SK-N-SH (cell line): Measurements from ENCODE around the gene SLC23A1. TPM values are rescaled to one million over a fixed set of nuclear protein-coding genes. Genes with fewer than 3 reads are reported as not detected.

Experiments used
- CTCF ChIA-PET: fragments of 300-600, 350-600 bp; formaldehyde crosslinking; extraction: SDS; loops from one replicate; lab custom pipeline; 2021; lab: Yijun Ruan, JAX
- POLR2A ChIA-PET: fragments of 350-600 bp; sonication (Branson Sonifier 250); formaldehyde crosslinking; extraction: SDS; loops from one replicate; lab custom pipeline; 2020; ENCODE audit warnings: antibody characterized with exemption, inconsistent platforms; lab: Yijun Ruan, JAX
- DNase-seq: peaks from one replicate; pipeline ENCODE4 v3.0.0; 2012
- H2AFZ ChIP-seq: fragments of 200-600 bp; sonication (generic); 2 replicates; pipeline ENCODE4 v1.8.1; 2016; ENCODE audit warnings: antibody characterized with exemption, mild to moderate bottlenecking, low read depth
- H3F3A ChIP-seq: fragments of 200-600 bp; sonication (generic); replicated peaks from 2 replicates; pipeline ENCODE3; 2016; ENCODE audit warnings: antibody characterized with exemption, mild to moderate bottlenecking; ENCODE audit not compliant: insufficient read depth
- H3K27ac ChIP-seq, 2 experiments: fragments of 200-500 bp in 1 of 2; fragments of 200-600 bp in 1 of 2; sonication (Bioruptor generic) in 1 of 2; sonication (generic), shearing (Covaris generic) in 1 of 2; 2 replicates each; pipeline versions ENCODE4 v1.5.1 to v1.6.1; 2014 to 2016; ENCODE audit warnings: low read depth in 2 of 2, inconsistent platforms in 1 of 2, low read length in 1 of 2, mild to moderate bottlenecking in 1 of 2, mixed read lengths in 1 of 2
- H3K27me3 ChIP-seq: fragments of 200-600 bp; sonication (generic), shearing (Covaris generic); 2 replicates; pipeline ENCODE4 v1.6.1; 2016; ENCODE audit warnings: mixed run types; ENCODE audit not compliant: insufficient read depth
- H3K36me3 ChIP-seq, 2 experiments: fragments of 200-500 bp in 1 of 2; fragments of 200-600 bp in 1 of 2; sonication (Bioruptor generic) in 1 of 2; sonication (generic) in 1 of 2; replicated peaks in 1 of 2; 2 replicates each; pipeline versions ENCODE3 to v1.5.1; 2014 to 2016; ENCODE audit warnings: low read length in 1 of 2, mild to moderate bottlenecking in 1 of 2; ENCODE audit not compliant: insufficient read depth in 2 of 2, control insufficient read depth in 1 of 2
- H3K4me1 ChIP-seq, 2 experiments: fragments of 200-500 bp in 1 of 2; fragments of 200-600 bp in 1 of 2; sonication (Bioruptor generic) in 1 of 2; sonication (generic), shearing (Covaris generic) in 1 of 2; 2 replicates each; pipeline versions ENCODE4 v1.5.1 to v1.6.1; 2014 to 2016; ENCODE audit warnings: low read depth in 1 of 2, low read length in 1 of 2, mixed run types in 1 of 2; ENCODE audit not compliant: insufficient read depth in 2 of 2, control insufficient read depth in 1 of 2
- H3K4me2 ChIP-seq: fragments of 200-600 bp; sonication (generic), shearing (Covaris generic); 2 replicates; pipeline ENCODE4 v1.6.1; 2017; ENCODE audit warnings: mixed run types
- H3K4me3 ChIP-seq, 2 experiments: fragments of 200-500 bp in 1 of 2; fragments of 200-600 bp in 1 of 2; sonication (Bioruptor generic) in 1 of 2; sonication (generic), shearing (Covaris generic) in 1 of 2; 2 replicates each; pipeline versions ENCODE4 v1.5.1 to v1.8.1; 2014 to 2016; ENCODE audit warnings: low read depth in 2 of 2, inconsistent platforms in 1 of 2, low read length in 1 of 2, mild to moderate bottlenecking in 1 of 2, mixed read lengths in 1 of 2, moderate library complexity in 1 of 2
- H3K79me2 ChIP-seq: fragments of 200-600 bp; sonication (generic); 2 replicates; pipeline ENCODE4 v1.8.1; 2017; ENCODE audit warnings: mild to moderate bottlenecking; ENCODE audit not compliant: insufficient read depth
- H3K9ac ChIP-seq: fragments of 200-600 bp; sonication (generic); 2 replicates; pipeline ENCODE4 v1.6.1; 2017; ENCODE audit warnings: mixed run types
- H3K9me2 ChIP-seq: fragments of 200-600 bp; sonication (generic); 2 replicates; pipeline ENCODE4 v1.6.1; 2017; ENCODE audit warnings: mixed run types
- H3K9me3 ChIP-seq: fragments of 200-600 bp; sonication (generic); 2 replicates; pipeline ENCODE4 v1.6.1; 2017; ENCODE audit warnings: mixed run types, mild to moderate bottlenecking, moderate library complexity
- H4K20me1 ChIP-seq: fragments of 200-600 bp; sonication (generic); 2 replicates; pipeline ENCODE4 v1.6.1; 2017; ENCODE audit warnings: mild to moderate bottlenecking, mixed run types; ENCODE audit not compliant: insufficient read depth
- ELF1 ChIP-seq: IDR thresholded peaks from 2 replicates; pipeline ENCODE4 v1.4.0; 2012
- EP300 ChIP-seq, 2 experiments: IDR thresholded peaks; 2 replicates each; pipeline versions ENCODE4 v1.4.0 to v1.6.1; 2012; ENCODE audit warnings: borderline replicate concordance in 1 of 2, low read depth in 1 of 2, low read length in 1 of 2
- EZH2phosphoT487 ChIP-seq: fragments of 200-600 bp; sonication (generic); IDR thresholded peaks from 2 replicates; pipeline ENCODE4 v1.6.1; 2017; ENCODE audit warnings: low read depth, mixed run types, mild to moderate bottlenecking, antibody characterized with exemption, moderate library complexity, borderline replicate concordance
- FOSL2 ChIP-seq: IDR thresholded peaks from 2 replicates; pipeline ENCODE4 v1.4.0; 2012; ENCODE audit warnings: low read depth, mild to moderate bottlenecking, moderate library complexity, borderline replicate concordance
- FOXM1 ChIP-seq: IDR thresholded peaks from 2 replicates; pipeline ENCODE4 v1.4.0; 2012; ENCODE audit warnings: low read depth, mild to moderate bottlenecking
- GABPA ChIP-seq: IDR thresholded peaks from 2 replicates; pipeline ENCODE4 v1.4.0; 2012; ENCODE audit warnings: low read depth, mild to moderate bottlenecking
- GATA2 ChIP-seq: sonication (generic); formaldehyde crosslinking; IDR thresholded peaks from 2 replicates; pipeline ENCODE4 v1.5.0; 2020; ENCODE audit warnings: mild to moderate bottlenecking, missing genetic modification reagents
- MEF2A ChIP-seq: IDR thresholded peaks from 2 replicates; pipeline ENCODE4 v1.4.0; 2012; ENCODE audit warnings: low read depth, borderline replicate concordance
- NRF1 ChIP-seq: IDR thresholded peaks from 2 replicates; pipeline ENCODE4 v1.6.1; 2012; ENCODE audit warnings: low read depth, mild to moderate bottlenecking, low read length
- REST ChIP-seq: IDR thresholded peaks from 2 replicates; pipeline ENCODE4 v1.6.1; 2012; ENCODE audit warnings: mild to moderate bottlenecking, low read depth, low read length, moderate library complexity
- RFX5 ChIP-seq: IDR thresholded peaks from 2 replicates; pipeline ENCODE4 v1.6.1; 2012; ENCODE audit warnings: mild to moderate bottlenecking, improper control_type of control experiment, low read length
- RXRA ChIP-seq: IDR thresholded peaks from 2 replicates; pipeline ENCODE4 v1.4.0; 2012; ENCODE audit warnings: low read depth, mild to moderate bottlenecking, borderline replicate concordance
- SMC3 ChIP-seq: IDR thresholded peaks from 2 replicates; pipeline ENCODE4 v1.6.1; 2012; ENCODE audit warnings: low read depth, low read length, improper control_type of control experiment
- TAF1 ChIP-seq: IDR thresholded peaks from 2 replicates; pipeline ENCODE4 v1.6.1; 2012; ENCODE audit warnings: low read depth, mild to moderate bottlenecking, low read length, moderate library complexity, borderline replicate concordance
- USF1 ChIP-seq: IDR thresholded peaks from 2 replicates; pipeline ENCODE4 v1.4.0; 2012; ENCODE audit warnings: low read depth, borderline replicate concordance
- ZBTB33 ChIP-seq: IDR thresholded peaks from 2 replicates; pipeline ENCODE4 v1.4.0; 2012; ENCODE audit warnings: low read depth, borderline replicate concordance
- WGBS: methylation state at CpG from one replicate; pipeline ENCODE4 v1.1.6; 2017; ENCODE audit warnings: low lambda C conversion rate; 5-methylcytosine and 5-hydroxymethylcytosine counted together
- polyA plus RNA-seq, 3 experiments: library from polyadenylated mRNA; depleted of rRNA; stranded (reverse); fragments of >200 nt; gene quantifications; 2 replicates each; pipeline ENCODE4 v1.2.3, GENCODE V29; 2012

SLC23A1 gene
- polyA plus RNA-seq, 1 of the 3 experiments (the other 2 are of a cell fraction), result not detected

DNA sequence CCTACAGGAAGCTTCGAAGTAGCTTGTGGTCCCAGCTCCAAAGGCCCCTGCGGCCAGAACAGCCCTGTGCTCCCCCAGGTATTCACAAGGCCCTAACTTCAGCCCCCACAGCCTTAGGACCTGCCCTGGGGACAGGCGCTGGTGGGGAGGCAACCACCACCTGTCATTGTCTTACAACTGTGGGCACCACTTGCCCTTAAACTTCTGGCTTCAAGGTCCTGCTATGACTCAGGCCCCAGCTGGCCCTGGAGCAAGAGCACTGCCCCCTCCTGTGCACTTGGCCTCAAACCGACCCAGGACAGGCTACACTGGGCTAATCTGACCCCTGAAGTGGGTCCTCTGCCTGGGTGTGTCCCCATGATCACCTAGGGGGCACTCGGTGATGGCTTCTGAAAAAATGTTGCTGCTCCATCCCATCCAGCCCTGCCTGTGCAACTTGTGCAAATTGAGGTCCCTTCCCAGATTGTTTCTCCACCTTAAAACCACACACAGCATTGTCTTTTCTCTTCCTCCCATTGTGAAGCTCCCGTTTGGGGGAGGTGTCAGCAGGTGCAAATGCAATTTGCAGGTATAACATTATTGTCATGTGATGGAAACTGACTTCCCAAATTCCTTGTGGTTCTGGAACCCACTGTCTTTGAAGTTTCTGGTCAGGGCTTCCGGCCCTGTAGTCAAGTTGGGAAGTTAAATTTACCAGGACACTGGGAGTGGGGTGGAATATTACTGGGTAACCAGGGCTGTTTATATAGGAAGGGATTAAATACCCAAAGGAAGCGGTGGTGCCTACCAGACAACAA lies 12.9 kb upstream of the SLC23A1 start:
- no peak for DNase-seq
- TF ChIP-seq EP300 (IDR thresholded peaks at IDR 0.05; ENCODE audit: borderline replicate concordance in 1 of 2, low read depth in 1 of 2, low read length in 1 of 2) (no peak), FOSL2 (peak; percentile 18; the same call in 1 of the 2 replicates)
- Histone ChIP-seq H3K4me2 (no peak overlapping the region), H3K27ac (no peak overlapping the region), H2AFZ (no peak overlapping the region), H3K9me2 (no peaks in the 10 kb centered on the region), H4K20me1 (no peaks in the 10 kb centered on the region), H3K4me1 (peaks cover 0 to 3% of the 10 kb centered on the region in 2 experiments; a peak in 1 of 4 replicates), H3K9me3 (no peaks in the 10 kb centered on the region), H3F3A (no peaks in the 10 kb centered on the region), H3K9ac (no peak overlapping the region), H3K79me2 (no peaks in the 10 kb centered on the region), H3K27me3 (peaks cover 12% of the 10 kb centered on the region; the same call in 1 of the 2 replicates), H3K36me3 (no peaks in the 10 kb centered on the region), H3K4me3 (no peak overlapping the region)
- ChIA-PET CTCF (interaction anchor here (1.2 to 2.3 kb wide), 4 partner anchors 10 to 117 kb away, joined by 4 to 9 read pairs (median 6); no protein-coding TSS in a partner anchor), POLR2A (no interaction called here)
- WGBS, result 84% methylated on average over 5 of the region's 8 CpGs

DNA sequence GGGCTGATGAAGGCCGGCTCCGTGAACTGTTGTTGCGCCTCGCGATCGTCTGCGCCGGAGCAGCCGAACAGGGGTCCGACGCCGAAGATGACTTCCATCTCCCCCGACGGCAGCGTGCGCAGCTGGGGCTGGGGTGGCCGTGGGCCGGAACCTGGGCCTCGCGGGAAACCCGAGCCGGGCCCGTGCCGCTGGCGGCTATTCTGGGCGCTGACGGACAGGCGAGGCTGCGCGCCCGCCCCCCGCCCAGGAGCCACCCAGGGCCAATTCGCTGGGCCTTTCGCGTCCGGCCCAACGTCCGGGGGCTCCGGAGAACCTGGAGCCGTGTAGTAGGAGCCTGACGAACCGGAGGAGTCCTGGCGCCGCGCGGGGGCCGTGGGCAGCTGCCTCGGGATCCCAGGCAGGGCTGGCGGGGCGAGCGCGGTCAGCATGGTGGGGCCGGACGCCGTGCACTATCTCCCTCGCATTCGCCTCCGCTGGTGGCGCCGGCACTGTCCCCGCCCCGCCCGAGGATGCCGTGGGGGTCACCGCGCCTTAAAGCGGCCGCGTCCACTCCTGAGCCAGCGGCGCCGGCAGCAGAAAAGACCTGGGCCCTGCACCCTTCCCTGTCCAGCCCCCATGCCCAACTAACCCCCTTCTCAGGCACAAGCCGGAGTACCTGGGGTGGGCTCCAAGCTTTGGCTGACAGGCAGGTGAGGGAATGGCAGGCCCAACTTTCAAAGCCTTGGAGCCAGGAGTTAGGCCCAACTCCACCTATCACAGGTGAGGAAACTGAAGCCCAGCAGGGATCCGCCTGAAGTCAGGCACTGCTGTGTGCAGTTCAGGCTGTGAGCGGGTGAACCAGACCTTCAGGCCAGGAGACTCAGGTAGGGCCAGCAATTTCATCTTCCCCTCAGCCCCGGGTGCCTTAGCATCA lies 11.8 kb upstream of the SLC23A1 start, which contains the start of gene PROB1:
Gene PROB1, minus strand, starts transcription at position 451 of the 913 bp plus-strand sequence. Its CDS starts 23 bp downstream, at position 428.
- DNase-seq, result no peak
- ChIA-PET POLR2A (interaction anchor here (1.2 kb wide), 1 partner anchor 9 kb away, joined by 3 read pairs; the partner anchor contains the start of gene SPATA24), CTCF (interaction anchor here (0.8 to 6.3 kb wide), 8 partner anchors 8 to 121 kb away, joined by 3 to 29 read pairs (median 4); partner anchors contain the start of gene SPATA24)
- Histone ChIP-seq H3K79me2 (no peaks in the 10 kb centered on the region), H3K4me2 (peak within 1 kb of the TSS; percentile 37; the same call in 1 of the 2 replicates), H3K9me2 (no peaks in the 10 kb centered on the region), H3K9me3 (no peaks in the 10 kb centered on the region), H3K4me3 (peak within 1 kb of the TSS in 1 of 2 experiments; percentile 23; a peak in 2 of 4 replicates), H3K27ac (no peak within 1 kb of the TSS), H2AFZ (no peak within 1 kb of the TSS), H3K36me3 (no peaks in the 10 kb centered on the region), H3K4me1 (peaks cover 0 to 3% of the 10 kb centered on the region in 2 experiments; a peak in 1 of 4 replicates), H3F3A (no peaks in the 10 kb centered on the region), H3K27me3 (peaks cover 12% of the 10 kb centered on the region; the same call in 1 of the 2 replicates), H3K9ac (no peak within 1 kb of the TSS), H4K20me1 (no peaks in the 10 kb centered on the region)
- no peak for TF ChIP-seq REST
- TF ChIP-seq ZBTB33, result no peak
- no peak for TF ChIP-seq EZH2phosphoT487
- no peak for TF ChIP-seq RFX5
- no peak for TF ChIP-seq MEF2A
- no peak for TF ChIP-seq TAF1
- no peak for TF ChIP-seq FOXM1
- TF ChIP-seq ELF1, result no peak
- no peak for TF ChIP-seq RXRA
- TF ChIP-seq FOSL2, result no peak
- TF ChIP-seq GABPA, result no peak
- TF ChIP-seq GATA2 (CRISPR knock-in tag), result no peak
- no peak for TF ChIP-seq NRF1
- TF ChIP-seq SMC3, result no peak
- no peak for TF ChIP-seq USF1
- WGBS, result no CpG with 5 or more reads among the region's 76 CpGs
